ENCODE measurements around the gene RPTN.

DNA sequence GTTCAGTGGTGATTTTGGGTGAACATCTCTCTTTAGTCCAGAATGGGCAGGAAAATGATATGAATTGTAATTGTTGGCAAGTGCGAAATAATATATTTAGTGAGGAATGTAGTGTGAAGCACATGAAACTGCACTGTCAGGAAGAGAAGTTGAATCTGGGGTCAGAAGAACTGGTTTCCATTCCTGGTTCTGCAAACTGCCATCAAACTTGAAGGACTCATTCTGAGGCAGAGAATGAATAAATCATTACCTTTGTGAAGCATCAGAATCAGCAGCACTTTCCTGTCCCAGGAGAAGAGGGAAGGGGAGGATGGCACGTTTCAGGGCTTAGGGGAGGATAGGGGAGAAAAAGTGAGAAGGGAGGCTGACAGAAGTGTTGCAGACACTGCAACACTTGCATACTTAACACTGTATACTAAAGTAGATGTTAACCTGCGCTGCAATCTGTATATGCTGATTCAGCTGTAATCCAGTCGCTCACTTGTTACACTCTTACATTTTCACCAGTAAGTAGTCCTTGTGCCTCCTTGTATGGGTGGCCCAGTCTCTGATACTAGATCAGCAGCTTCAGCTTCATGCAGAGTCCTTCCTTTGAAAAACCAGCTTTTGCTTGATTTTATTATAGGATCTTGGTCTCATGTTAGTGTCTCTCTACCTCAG, 10.5 kb upstream of the RPTN start:
- no peak for TF ChIP-seq EP300 (IDR thresholded peaks at IDR 0.05)
- no peak for TF ChIP-seq POLR2A (IDR thresholded peaks at IDR 0.05; ENCODE audit: low read depth)
- TF ChIP-seq, protein P1, sequence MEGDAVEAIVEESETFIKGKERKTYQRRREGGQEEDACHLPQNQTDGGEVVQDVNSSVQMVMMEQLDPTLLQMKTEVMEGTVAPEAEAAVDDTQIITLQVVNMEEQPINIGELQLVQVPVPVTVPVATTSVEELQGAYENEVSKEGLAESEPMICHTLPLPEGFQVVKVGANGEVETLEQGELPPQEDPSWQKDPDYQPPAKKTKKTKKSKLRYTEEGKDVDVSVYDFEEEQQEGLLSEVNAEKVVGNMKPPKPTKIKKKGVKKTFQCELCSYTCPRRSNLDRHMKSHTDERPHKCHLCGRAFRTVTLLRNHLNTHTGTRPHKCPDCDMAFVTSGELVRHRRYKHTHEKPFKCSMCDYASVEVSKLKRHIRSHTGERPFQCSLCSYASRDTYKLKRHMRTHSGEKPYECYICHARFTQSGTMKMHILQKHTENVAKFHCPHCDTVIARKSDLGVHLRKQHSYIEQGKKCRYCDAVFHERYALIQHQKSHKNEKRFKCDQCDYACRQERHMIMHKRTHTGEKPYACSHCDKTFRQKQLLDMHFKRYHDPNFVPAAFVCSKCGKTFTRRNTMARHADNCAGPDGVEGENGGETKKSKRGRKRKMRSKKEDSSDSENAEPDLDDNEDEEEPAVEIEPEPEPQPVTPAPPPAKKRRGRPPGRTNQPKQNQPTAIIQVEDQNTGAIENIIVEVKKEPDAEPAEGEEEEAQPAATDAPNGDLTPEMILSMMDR (IDR thresholded peaks at IDR 0.05): no peak
